PFSK-1 (cell line): Measurements from ENCODE around the gene CHST2.

Source experiments
- FOXP2 ChIP-seq: optimal IDR thresholded peaks from 2 replicates; pipeline ENCODE3; 2011; ENCODE audit warnings: borderline replicate concordance, control low read depth, inconsistent platforms; ENCODE audit not compliant: insufficient read depth; ENCODE audit errors: extremely low read length, extremely low read depth
- POLR2AphosphoS5 ChIP-seq: IDR thresholded peaks from 2 replicates; pipeline ENCODE4 v1.6.1; 2012; ENCODE audit warnings: low read depth, mild to moderate bottlenecking, control low read depth, low read length, moderate library complexity
- REST ChIP-seq, 2 experiments: IDR thresholded peaks; 2 replicates each; pipeline versions ENCODE4 v1.6.1 to v1.8.0; 2011 to 2012; ENCODE audit warnings: low read depth in 2 of 2, low read length in 2 of 2, control low read depth in 1 of 2, inconsistent platforms in 1 of 2, mild to moderate bottlenecking in 1 of 2, moderate library complexity in 1 of 2; ENCODE audit not compliant: insufficient read depth in 1 of 2
- SIN3A ChIP-seq: IDR thresholded peaks from 2 replicates; pipeline ENCODE4 v1.6.1; 2012; ENCODE audit warnings: mild to moderate bottlenecking, low read length, moderate library complexity, borderline replicate concordance; ENCODE audit not compliant: insufficient read depth
- TAF1 ChIP-seq: IDR thresholded peaks from 2 replicates; pipeline ENCODE4 v1.6.1; 2012; ENCODE audit warnings: low read length, control low read depth, borderline replicate concordance; ENCODE audit not compliant: insufficient read depth

The CHST2 gene

DNA sequence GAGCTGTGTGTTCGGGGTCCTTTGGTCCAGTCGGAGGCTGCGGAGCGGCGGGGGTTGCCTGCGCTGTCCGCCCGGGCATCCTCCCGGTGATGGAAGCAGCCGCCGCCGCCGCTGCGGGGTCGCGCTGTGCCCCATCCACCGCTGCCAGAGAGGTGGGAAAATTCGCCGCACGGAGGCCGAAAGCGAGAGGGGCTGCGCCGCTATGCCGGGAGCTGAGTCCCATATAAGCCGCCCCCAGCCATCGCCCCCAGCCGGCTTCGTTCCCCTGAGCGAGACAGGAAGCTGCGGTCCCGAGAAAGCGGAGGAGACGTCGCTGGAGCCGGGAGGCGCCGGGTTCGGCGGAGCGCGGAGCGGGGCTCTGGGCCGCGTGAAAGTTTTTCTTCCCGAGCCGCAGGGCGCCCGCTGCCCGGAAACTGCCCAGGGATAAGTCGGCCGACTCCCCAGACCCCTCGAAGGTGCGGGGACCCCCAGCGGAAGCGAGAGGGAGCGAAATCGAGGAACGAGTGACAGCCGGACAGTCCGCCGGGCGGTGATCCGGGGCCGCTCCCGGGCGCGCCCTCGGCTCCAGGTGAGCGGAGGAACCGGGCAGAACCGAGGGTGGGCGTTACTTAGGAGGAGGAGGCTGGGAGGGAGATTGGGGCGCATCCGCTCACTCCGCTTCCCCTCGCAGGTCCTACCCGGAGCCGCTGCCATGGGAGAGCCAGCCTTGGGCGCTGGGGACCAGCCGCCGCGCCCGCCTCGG lies 574 bp downstream of the CHST2 start:
- TF ChIP-seq FOXP2 (no peak), REST (IDR thresholded peaks at IDR 0.05; ENCODE audit: insufficient read depth in 1 of 2, low read depth in 2 of 2, low read length in 2 of 2) (no peak)

DNA sequence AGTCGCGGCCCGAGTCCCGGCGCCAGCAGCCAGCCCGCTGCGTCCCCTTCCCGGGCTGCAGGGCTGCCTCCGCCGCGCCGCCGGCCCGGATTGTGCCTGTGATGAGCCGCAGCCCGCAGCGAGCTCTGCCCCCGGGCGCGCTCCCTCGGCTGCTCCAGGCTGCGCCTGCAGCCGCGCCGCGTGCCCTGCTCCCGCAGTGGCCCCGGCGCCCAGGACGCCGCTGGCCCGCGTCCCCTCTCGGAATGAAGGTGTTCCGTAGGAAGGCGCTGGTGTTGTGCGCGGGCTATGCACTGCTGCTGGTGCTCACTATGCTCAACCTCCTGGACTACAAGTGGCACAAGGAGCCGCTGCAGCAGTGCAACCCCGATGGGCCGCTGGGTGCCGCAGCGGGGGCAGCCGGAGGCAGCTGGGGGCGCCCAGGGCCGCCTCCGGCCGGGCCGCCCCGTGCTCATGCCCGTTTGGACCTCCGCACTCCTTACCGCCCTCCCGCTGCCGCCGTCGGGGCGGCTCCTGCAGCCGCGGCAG lies 1.2 kb downstream of the CHST2 start:
- TF ChIP-seq REST (IDR thresholded peaks at IDR 0.05; ENCODE audit: insufficient read depth in 1 of 2, low read depth in 2 of 2, low read length in 2 of 2) = no peak
- TF ChIP-seq SIN3A = no peak
- TF ChIP-seq TAF1 = no peak

- no peak for TF ChIP-seq REST (IDR thresholded peaks at IDR 0.05; ENCODE audit: insufficient read depth in 1 of 2, low read depth in 2 of 2, low read length in 2 of 2)
- TF ChIP-seq TAF1 = no peak
- TF ChIP-seq SIN3A = no peak
- no peak for TF ChIP-seq FOXP2
- TF ChIP-seq POLR2AphosphoS5 = no peak
Observed at GRCh38 chr3:143121241-143122088, 1.9 kb downstream of the CHST2 start.

GRCh38 chr3:143122089-143122430 lies 2.5 kb downstream of the CHST2 start:
- TF ChIP-seq FOXP2 (no peak), REST (IDR thresholded peaks at IDR 0.05; ENCODE audit: insufficient read depth in 1 of 2, low read depth in 2 of 2, low read length in 2 of 2) (no peak), TAF1 (no peak), SIN3A (no peak), POLR2AphosphoS5 (no peak)

- TF ChIP-seq FOXP2 (no peak), POLR2AphosphoS5 (no peak), SIN3A (no peak), REST (IDR thresholded peaks at IDR 0.05; ENCODE audit: insufficient read depth in 1 of 2, low read depth in 2 of 2, low read length in 2 of 2) (no peak), TAF1 (no peak)
Observed at GRCh38 chr3:143122608-143123352, 3.2 kb downstream of the CHST2 start.
